GM12878 (cell line): ENCODE measurements around the gene LRP5. TPM values are rescaled to one million over a fixed set of nuclear protein-coding genes. Genes with fewer than 3 reads are reported as not detected.
A peak's percentile ranks its signal among the peaks of the same experiment; 100 is the strongest.

Source experiments
- ATAC-seq: fragments of 200-7000 bp; cut with Tn5 transposase; 3 replicates; pipeline ENCODE4 v1.9.1; 2020; ENCODE audit warnings: mild to moderate bottlenecking, moderate library complexity
- BruUV-seq: library from RNA; stranded (reverse); fragments of 400-500 nt; replicated peaks from 2 replicates; lab custom pipeline; 2021; lab: Mats Ljungman, UMichigan
- CTCF ChIA-PET: fragments of 300-600 bp; sonication (Branson Sonifier 250); formaldehyde crosslinking; extraction: SDS; loops from one replicate; lab custom pipeline; 2021; ENCODE audit warnings: inconsistent platforms; lab: Yijun Ruan, JAX
- POLR2A ChIA-PET: fragments of 350-600 bp; formaldehyde crosslinking; extraction: SDS; loops from one replicate; lab custom pipeline; 2021; ENCODE audit warnings: inconsistent platforms; lab: Charles Lee
- RAD21 ChIA-PET: fragments of 300-600 bp; sonication (Branson Sonifier 250); formaldehyde crosslinking; loops from one replicate; lab custom pipeline; 2023; ENCODE audit warnings: antibody characterized with exemption; ENCODE audit not compliant: unreplicated experiment; lab: Charles Lee
- SMC1A ChIA-PET: fragments of 300-600 bp; sonication (Branson Sonifier 250); formaldehyde crosslinking; loops from one replicate; lab custom pipeline; 2023; ENCODE audit not compliant: unreplicated experiment, uncharacterized antibody; lab: Charles Lee
- DNase-seq: peaks from one replicate; pipeline ENCODE4 v3.0.0-alpha.2; 2011; ENCODE audit warnings: low read depth, low spot score
- FAIRE-seq: peaks from 3 replicates; lab custom pipeline; 2011; peaks lifted over from hg19 to GRCh38; lab: Jason Lieb, UNC
- H2AFZ ChIP-seq: 2 replicates; pipeline ENCODE4 v1.6.0; 2011; ENCODE audit warnings: low read depth, low read length, control low read depth; ENCODE audit not compliant: control insufficient read depth
- H3K27ac ChIP-seq: 2 replicates; pipeline ENCODE4 v1.5.1; 2011; ENCODE audit warnings: control low read depth; ENCODE audit not compliant: control insufficient read depth, insufficient read depth
- H3K27me3 ChIP-seq, 2 experiments: replicated peaks in 1 of 2; 2 replicates each; pipeline versions ENCODE4 v1.6.0 to v1.6.1; 2011; ENCODE audit warnings: low read length in 1 of 2; ENCODE audit not compliant: control insufficient read depth in 2 of 2, insufficient read depth in 2 of 2
- H3K36me3 ChIP-seq, 2 experiments: 2 replicates each; pipeline ENCODE4 v1.5.1; 2011; ENCODE audit warnings: low read length in 1 of 2; ENCODE audit not compliant: control insufficient read depth in 2 of 2, insufficient read depth in 2 of 2
- H3K4me1 ChIP-seq: 2 replicates; pipeline ENCODE4 v1.6.1; 2011; ENCODE audit warnings: mild to moderate bottlenecking, low read length, moderate library complexity, mixed read lengths; ENCODE audit not compliant: control insufficient read depth, insufficient read depth
- H3K4me2 ChIP-seq: 2 replicates; pipeline ENCODE4 v1.6.0; 2011; ENCODE audit warnings: control low read depth; ENCODE audit not compliant: control insufficient read depth, insufficient read depth
- H3K4me3 ChIP-seq: fragments of 200-600 bp; sonication (generic); 2 replicates; pipeline ENCODE4 v1.5.1; 2016
- H3K79me2 ChIP-seq: 2 replicates; pipeline ENCODE4 v1.6.0; 2011; ENCODE audit warnings: low read length; ENCODE audit not compliant: control insufficient read depth, insufficient read depth
- H3K9ac ChIP-seq: 2 replicates; pipeline ENCODE4 v1.8.0; 2011; ENCODE audit warnings: low read length, control low read depth, mixed read lengths; ENCODE audit not compliant: control insufficient read depth, insufficient read depth
- H3K9me3 ChIP-seq: replicated peaks from 3 replicates; pipeline ENCODE4 v1.5.1; 2011; ENCODE audit warnings: mild to moderate bottlenecking, low read length; ENCODE audit not compliant: control insufficient read depth, insufficient read depth
- H4K20me1 ChIP-seq: 2 replicates; pipeline ENCODE4 v1.6.0; 2011; ENCODE audit not compliant: control insufficient read depth, insufficient read depth
- BHLHE40 ChIP-seq, 2 experiments: fragments of 450-650 bp in 1 of 2; IDR thresholded peaks; 2 replicates each; pipeline ENCODE4 v1.6.1; 2011 to 2017; ENCODE audit warnings: low read depth in 2 of 2, borderline replicate concordance in 1 of 2, improper control_type of control experiment in 1 of 2, low read length in 1 of 2, mild to moderate bottlenecking in 1 of 2
- CBFB ChIP-seq: IDR thresholded peaks from 2 replicates; pipeline ENCODE4 v1.6.1; 2016; ENCODE audit warnings: antibody characterized with exemption, low read depth
- CREM ChIP-seq: IDR thresholded peaks from 2 replicates; pipeline ENCODE4 v1.6.1; 2014; ENCODE audit warnings: antibody characterized with exemption, low read depth
- CTCF ChIP-seq, 3 experiments: IDR thresholded peaks in 2 of 3; conservative IDR thresholded peaks in 1 of 3; 2 replicates each; pipeline ENCODE4 v1.5.1; 2011; ENCODE audit warnings: low read depth in 3 of 3, low read length in 3 of 3, mild to moderate bottlenecking in 3 of 3, control low read depth in 2 of 3, moderate library complexity in 2 of 3, inconsistent platforms in 1 of 3, mixed read lengths in 1 of 3; ENCODE audit not compliant: control insufficient read depth in 2 of 3, insufficient read depth in 1 of 3; ENCODE audit errors: extremely low read depth in 1 of 3
- E2F4 ChIP-seq: IDR thresholded peaks from 2 replicates; pipeline ENCODE4 v1.6.1; 2012; ENCODE audit warnings: low read depth, low read length, improper control_type of control experiment
- EED ChIP-seq: sonication (generic); IDR thresholded peaks from 2 replicates; pipeline ENCODE4 v1.6.1; 2016; ENCODE audit warnings: antibody characterized with exemption, low read depth
- IKZF1 ChIP-seq: fragments of 450-650 bp; conservative IDR thresholded peaks from 2 replicates; pipeline ENCODE4 v1.6.1; 2017; ENCODE audit warnings: antibody characterized with exemption, mild to moderate bottlenecking
- IKZF2 ChIP-seq, 2 experiments: fragments of 450-650 bp; IDR thresholded peaks; 2 replicates each; pipeline ENCODE4 v1.6.1; 2017; ENCODE audit warnings: mild to moderate bottlenecking in 2 of 2, moderate library complexity in 2 of 2
- IRF4 ChIP-seq: IDR thresholded peaks from 2 replicates; pipeline ENCODE4 v1.6.1; 2011; ENCODE audit warnings: low read depth, low read length
- JUND ChIP-seq: IDR thresholded peaks from 2 replicates; pipeline ENCODE4 v1.6.1; 2012; ENCODE audit warnings: low read depth, mild to moderate bottlenecking, low read length, improper control_type of control experiment, moderate library complexity
- LARP7 ChIP-seq: fragments of 450-650 bp; IDR thresholded peaks from 2 replicates; pipeline ENCODE4 v1.6.1; 2017; ENCODE audit warnings: mild to moderate bottlenecking
- PAX8 ChIP-seq: fragments of 450-650 bp; IDR thresholded peaks from 2 replicates; pipeline ENCODE4 v1.6.1; 2017; ENCODE audit warnings: mild to moderate bottlenecking, moderate library complexity
- POLR2A ChIP-seq: IDR thresholded peaks from 2 replicates; pipeline ENCODE4 v1.6.1; 2011; ENCODE audit warnings: low read depth, mild to moderate bottlenecking, low read length
- POU2F2 ChIP-seq: IDR thresholded peaks from 3 replicates; pipeline ENCODE4 v1.6.1; 2011; ENCODE audit warnings: low read depth, mild to moderate bottlenecking, low read length, borderline replicate concordance
- RAD21 ChIP-seq: IDR thresholded peaks from 2 replicates; pipeline ENCODE4 v1.6.1; 2011; ENCODE audit warnings: mild to moderate bottlenecking, low read depth, low read length, moderate library complexity; ENCODE audit not compliant: insufficient read depth
- RFX5 ChIP-seq: IDR thresholded peaks from 2 replicates; pipeline ENCODE4 v1.6.1; 2011; ENCODE audit warnings: low read depth, low read length, improper control_type of control experiment
- SMC3 ChIP-seq: IDR thresholded peaks from 2 replicates; pipeline ENCODE4 v1.6.1; 2011; ENCODE audit warnings: low read length, improper control_type of control experiment, borderline replicate concordance
- ZNF384 ChIP-seq: IDR thresholded peaks from 2 replicates; pipeline ENCODE4 v1.6.1; 2012; ENCODE audit warnings: low read depth, mild to moderate bottlenecking, low read length, improper control_type of control experiment, borderline replicate concordance
- WGBS: methylation state at CpG from one replicate; pipeline ENCODE4 v1.1.6; 2016; ENCODE audit warnings: low lambda C conversion rate; ENCODE audit not compliant: insufficient replicate concordance, insufficient coverage; ENCODE audit errors: missing lambda C conversion rate; 5-methylcytosine and 5-hydroxymethylcytosine counted together
- in situ Hi-C: fragments of 300-500 bp; cut with MboI; formaldehyde crosslinking; loops from 9 replicates; pipeline ENCODE4 v1.14.3; 2018; ENCODE audit warnings: mixed read lengths
- intact Hi-C: fragments of 100-400 bp; cut with micrococcal nuclease; formaldehyde crosslinking; loops from one replicate; pipeline ENCODE4 v1.14.2; 2022; ENCODE audit not compliant: unreplicated experiment
- polyA plus RNA-seq, 11 experiments: library from polyadenylated mRNA; depleted of rRNA in 4 of 11; unstranded in 6 of 11; stranded (reverse) in 5 of 11; fragments of >200 nt; fragmentation: Nextera tagmentation in 4 of 11; fragmentation: Illumina TruSeq in 1 of 11; extraction: Ambion mirVana in 4 of 11; extraction: Trizol in 1 of 11; gene quantifications; 1 replicate in 1 of 11; 2 replicates in 10 of 11; pipeline versions ENCODE4 v1.2.1 to v1.2.3, GENCODE V29; 2011 to 2016; ENCODE audit warnings: inconsistent platforms in 2 of 11, missing spikeins in 2 of 11, low read depth in 1 of 11
- total RNA-seq, 4 experiments: library from RNA; depleted of rRNA in 3 of 4; stranded (reverse); fragments of >200 nt in 3 of 4; fragmentation: Illumina TruSeq in 1 of 4; extraction: Trizol in 1 of 4; gene quantifications; 2 replicates each; pipeline versions ENCODE4 v1.2.1 to v1.2.3, GENCODE V29; 2013 to 2021

LRP5 gene
- total and polyA plus RNA-seq, 10 of the 15 experiments (the other 5 are each of a cell fraction or from before 2014, with no cell fraction given), result 0.37 to 34.0 (median 6.6) TPM

DNA sequence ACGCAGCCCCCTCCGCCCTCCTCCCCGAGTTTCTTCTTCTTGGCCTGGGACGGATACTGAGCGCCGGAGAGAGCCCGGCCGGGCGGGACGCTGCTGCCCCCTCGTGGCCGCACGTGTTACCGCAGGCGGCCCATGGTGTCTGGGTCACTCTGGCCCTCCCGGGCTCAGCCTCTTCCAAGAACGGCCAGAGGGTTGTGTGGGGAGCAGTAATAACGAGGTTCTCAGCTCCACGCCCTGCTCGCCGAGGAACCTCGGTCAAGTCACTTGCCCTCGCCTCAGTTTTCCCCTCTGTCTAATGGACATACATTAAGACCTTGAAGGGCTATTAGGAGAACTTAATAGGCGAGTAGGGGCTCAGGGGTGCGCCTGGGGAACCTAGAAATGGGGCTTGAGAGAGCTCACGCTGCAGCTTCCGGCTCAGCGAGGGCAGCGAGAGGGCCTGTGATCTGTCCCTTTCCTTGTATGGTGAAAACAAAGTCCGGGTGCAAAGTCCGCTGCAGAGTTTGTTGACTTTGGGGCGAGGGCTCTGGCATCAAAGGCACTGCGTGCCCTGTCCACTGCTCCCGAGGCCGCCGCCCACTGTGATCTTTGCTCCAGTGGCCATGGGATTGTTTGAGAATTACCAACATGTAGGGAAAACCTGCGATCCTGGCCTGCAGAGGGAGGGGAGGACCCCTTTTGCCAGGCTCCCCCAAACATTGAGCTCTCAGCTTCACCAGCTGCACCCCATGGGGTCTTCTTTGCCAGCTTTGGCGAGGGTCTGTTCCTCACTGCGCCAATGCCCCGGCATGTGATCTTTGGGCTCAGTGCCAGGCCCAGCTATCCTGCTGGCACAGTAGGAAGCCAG, 14.4 kb upstream of the LRP5 start:
- peak; percentile 99 for ATAC-seq
- in situ Hi-C loops (loop anchor here (5.0 kb wide), 1 partner anchor 41 kb away; no protein-coding TSS in a partner anchor), intact Hi-C loops (loop anchor here (1.0 to 5.0 kb wide), 5 partner anchors 27 to 149 kb away; partner anchors contain the start of gene C11orf24)
- no peaks in the 10 kb centered on the region; a peak in 1 of 4 replicates for H3K36me3 ChIP-seq
- no peak for DNase-seq
- no TSS peak for BruUV-seq
- POLR2A ChIA-PET, result interaction anchor here (1.2 to 2.9 kb wide), 4 partner anchors 26 to 41 kb away, joined by 3 to 28 read pairs (median 6); partner anchors contain the start of gene C11orf24
- RAD21 ChIA-PET, result interaction anchor here (0.7 to 9.7 kb wide), 14 partner anchors 14 to 162 kb away, joined by 3 to 186 read pairs (median 9); partner anchors contain the start of genes C11orf24 and PPP6R3
- peaks cover 9% of the 10 kb centered on the region for H3K4me1 ChIP-seq
- SMC1A ChIA-PET, result interaction anchor here (0.7 to 7.9 kb wide), 12 partner anchors 9 to 99 kb away, joined by 3 to 134 read pairs (median 6); partner anchors contain the start of gene C11orf24
- H3K4me3 ChIP-seq, result no peak overlapping the region
- H3K27ac ChIP-seq, result no peak overlapping the region
- H2AFZ ChIP-seq, result peak overlapping the region; percentile 58
- H4K20me1 ChIP-seq, result no peaks in the 10 kb centered on the region
- H3K9me3 ChIP-seq, result no peaks in the 10 kb centered on the region
- peak overlapping the region; percentile 35; the same call in 1 of the 2 replicates for H3K4me2 ChIP-seq
- H3K79me2 ChIP-seq, result no peaks in the 10 kb centered on the region
- H3K9ac ChIP-seq, result no peak overlapping the region
- 11% methylated on average over 40 of the region's 40 CpGs for WGBS
- H3K27me3 ChIP-seq, result no peaks in the 10 kb centered on the region
- FAIRE-seq, result peak; percentile 92
- CTCF ChIA-PET, result interaction anchor here (0.5 to 12.0 kb wide), 27 partner anchors 9 to 311 kb away, joined by 3 to 365 read pairs (median 5); partner anchors contain the start of genes ALDH3B1 and C11orf24
- no peak for TF ChIP-seq ZNF384
- TF ChIP-seq RFX5, result no peak
- no peak for TF ChIP-seq JUND
- TF ChIP-seq PAX8, result no peak
- peak; percentile 99 for TF ChIP-seq SMC3
- TF ChIP-seq CBFB, result peak; percentile 79; the same call in 1 of the 2 replicates
- TF ChIP-seq RAD21, result peak; percentile 100
- 0 out of 4 replicates have a peak, but pooled peaks of 1 of the 2 experiments have one; percentile 18 for TF ChIP-seq IKZF2 (IDR thresholded peaks at IDR 0.05)
- 0 out of 2 replicates have a peak, but pooled peaks have one; percentile 30 for TF ChIP-seq IKZF1
- no peak for TF ChIP-seq E2F4
- TF ChIP-seq BHLHE40 (IDR thresholded peaks at IDR 0.05; ENCODE audit: borderline replicate concordance in 1 of 2, low read depth in 2 of 2, low read length in 1 of 2), result peak; percentile 48 to 70; a peak in 3 of 4 replicates
- TF ChIP-seq CTCF (IDR thresholded peaks at IDR 0.05 in 2 of 3, conservative IDR thresholded peaks at IDR 0.05 in 1 of 3; ENCODE audit: control insufficient read depth in 2 of 3, extremely low read depth in 1 of 3, insufficient read depth in 1 of 3, low read depth in 3 of 3, low read length in 3 of 3), result peak; percentile 95 to 99 (median 98)
- TF ChIP-seq CREM, result no peak
- TF ChIP-seq LARP7, result 0 out of 2 replicates have a peak, but pooled peaks have one; percentile 55
- TF ChIP-seq EED, result peak; percentile 35; the same call in 1 of the 2 replicates
- no peak for TF ChIP-seq IRF4
- no peak for TF ChIP-seq POLR2A
- TF ChIP-seq POU2F2, result no peak
